Central memory CD8-positive, alpha-beta T cell (primary cell): ENCODE measurements around the gene CHL1.
"Not testable (repeated sequence)": the region's sequence is repeated elsewhere in the genome, so short reads cannot be mapped to it uniquely, and the experiment has no call there.

ENCODE experiments used
- ATAC-seq: fragments of 150-1000 bp; cut with Tn5 transposase; replicated peaks from 2 replicates; pipeline ENCODE4 v1.10.0; 2022; ENCODE audit warnings: mild to moderate bottlenecking, moderate FRiP score, moderate number of reproducible peaks; ENCODE audit not compliant: poor library complexity, severe bottlenecking; ENCODE audit errors: extremely low read depth
- DNase-seq, 2 donors: peaks; one replicate each; pipeline ENCODE4 v3.0.0; 2021; ENCODE audit warnings: low spot score in 2 of 2
- H3K27ac Mint-ChIP-seq: one replicate; pipeline ENCODE4 v1.8.0; 2022; ENCODE audit warnings: low read depth, mild to moderate bottlenecking, moderate library complexity, mixed read lengths
- H3K27me3 Mint-ChIP-seq: one replicate; pipeline ENCODE4 v1.8.0; 2022; ENCODE audit warnings: mixed read lengths
- H3K36me3 Mint-ChIP-seq: one replicate; pipeline ENCODE4 v1.8.0; 2022; ENCODE audit warnings: mild to moderate bottlenecking, moderate library complexity, mixed read lengths; ENCODE audit not compliant: insufficient read depth
- H3K4me1 Mint-ChIP-seq: one replicate; pipeline ENCODE4 v1.8.0; 2022; ENCODE audit warnings: mixed read lengths
- H3K4me3 Mint-ChIP-seq: one replicate; pipeline ENCODE4 v1.8.0; 2022; ENCODE audit warnings: mild to moderate bottlenecking, moderate library complexity, mixed read lengths
- H3K9me3 Mint-ChIP-seq: one replicate; pipeline ENCODE4 v1.8.0; 2022; ENCODE audit warnings: mixed read lengths

The CHL1 gene

GRCh38 chr3:362681-363338, 166.2 kb downstream of the CHL1 start:
- Mint-ChIP-seq H3K27ac (no peak overlapping the region), H3K4me1 (no peaks in the 10 kb centered on the region), H3K9me3 (peaks cover 6% of the 10 kb centered on the region), H3K27me3 (no peaks in the 10 kb centered on the region), H3K36me3 (no peaks in the 10 kb centered on the region), H3K4me3 (no peak overlapping the region)
- ATAC-seq (no peak), DNase-seq (no peak)

- no peaks in the 10 kb centered on the region for H3K36me3 Mint-ChIP-seq
- peaks cover 6% of the 10 kb centered on the region for H3K9me3 Mint-ChIP-seq
- no peak for ATAC-seq
- H3K27me3 Mint-ChIP-seq = no peaks in the 10 kb centered on the region
- H3K27ac Mint-ChIP-seq = no peak overlapping the region
- no peaks in the 10 kb centered on the region for H3K4me1 Mint-ChIP-seq
- H3K4me3 Mint-ChIP-seq = no peak overlapping the region
- DNase-seq = no peak
These were observed 167.7 kb downstream of the CHL1 start for GRCh38 chr3:364287-364686.

- ATAC-seq (no peak), DNase-seq (no peak)
- H3K4me1 Mint-ChIP-seq = no peaks in the 10 kb centered on the region
- peaks cover 7% of the 10 kb centered on the region for H3K9me3 Mint-ChIP-seq
- H3K27me3 Mint-ChIP-seq = no peaks in the 10 kb centered on the region
- H3K36me3 Mint-ChIP-seq = no peaks in the 10 kb centered on the region
- no peak overlapping the region for H3K4me3 Mint-ChIP-seq
- no peak overlapping the region for H3K27ac Mint-ChIP-seq
These were observed 168.7 kb downstream of the CHL1 start for GRCh38 chr3:365268-365667.

- H3K36me3 Mint-ChIP-seq, DNase-seq, H3K27ac Mint-ChIP-seq, H3K27me3 Mint-ChIP-seq, H3K4me1 Mint-ChIP-seq, ATAC-seq, H3K4me3 Mint-ChIP-seq: not testable (repeated sequence)
- peaks cover 14% of the 10 kb centered on the region for H3K9me3 Mint-ChIP-seq
These were observed 169.7 kb downstream of the CHL1 start for GRCh38 chr3:366253-366652.

GRCh38 chr3:373193-373779, 176.7 kb downstream of the CHL1 start:
- no peak overlapping the region for H3K4me3 Mint-ChIP-seq
- H3K36me3 Mint-ChIP-seq = no peaks in the 10 kb centered on the region
- H3K27me3 Mint-ChIP-seq = no peaks in the 10 kb centered on the region
- no peak for ATAC-seq
- peaks cover 33% of the 10 kb centered on the region for H3K9me3 Mint-ChIP-seq
- no peaks in the 10 kb centered on the region for H3K4me1 Mint-ChIP-seq
- no peak for DNase-seq
- no peak overlapping the region for H3K27ac Mint-ChIP-seq

- DNase-seq (no peak), ATAC-seq (no peak)
- Mint-ChIP-seq H3K9me3 (peaks cover 33% of the 10 kb centered on the region), H3K36me3 (no peaks in the 10 kb centered on the region), H3K27ac (no peak overlapping the region), H3K4me1 (no peaks in the 10 kb centered on the region), H3K27me3 (no peaks in the 10 kb centered on the region), H3K4me3 (no peak overlapping the region)
These were observed 177.9 kb downstream of the CHL1 start for GRCh38 chr3:374459-374858.

GRCh38 chr3:377158-377561, 180.6 kb downstream of the CHL1 start:
- no peak for DNase-seq
- Mint-ChIP-seq H3K4me1 (no peaks in the 10 kb centered on the region), H3K27me3 (no peaks in the 10 kb centered on the region), H3K9me3 (peaks cover 19% of the 10 kb centered on the region), H3K27ac (no peak overlapping the region), H3K36me3 (no peaks in the 10 kb centered on the region), H3K4me3 (no peak overlapping the region)
- no peak for ATAC-seq

- Mint-ChIP-seq H3K27me3 (no peaks in the 10 kb centered on the region), H3K36me3 (no peaks in the 10 kb centered on the region), H3K4me3 (no peak overlapping the region), H3K27ac (no peak overlapping the region), H3K4me1 (no peaks in the 10 kb centered on the region), H3K9me3 (peaks cover 7% of the 10 kb centered on the region)
- DNase-seq (no peak), ATAC-seq (no peak)
These were observed 184.2 kb downstream of the CHL1 start for GRCh38 chr3:380801-381200.

GRCh38 chr3:385151-385550, 188.6 kb downstream of the CHL1 start:
- no peak overlapping the region for H3K27ac Mint-ChIP-seq

GRCh38 chr3:394775-395174, 198.2 kb downstream of the CHL1 start:
- ATAC-seq = no peak
- H3K27ac Mint-ChIP-seq = no peak overlapping the region
- DNase-seq = no peak
- H3K4me1 Mint-ChIP-seq = no peaks in the 10 kb centered on the region
- H3K4me3 Mint-ChIP-seq = no peak overlapping the region
- peaks cover 6% of the 10 kb centered on the region for H3K9me3 Mint-ChIP-seq
- H3K27me3 Mint-ChIP-seq = no peaks in the 10 kb centered on the region
- H3K36me3 Mint-ChIP-seq = no peaks in the 10 kb centered on the region

More at GRCh38 chr3:385151-385550, 188.6 kb downstream of the CHL1 start:
- Mint-ChIP-seq H3K27me3 (no peaks in the 10 kb centered on the region), H3K36me3 (no peaks in the 10 kb centered on the region), H3K4me1 (no peaks in the 10 kb centered on the region), H3K9me3 (peaks cover 9% of the 10 kb centered on the region), H3K4me3 (no peak overlapping the region)
- no peak for ATAC-seq
- DNase-seq = no peak

GRCh38 chr3:396293-396692, 199.7 kb downstream of the CHL1 start:
- ATAC-seq = no peak
- no peaks in the 10 kb centered on the region for H3K36me3 Mint-ChIP-seq

GRCh38 chr3:399647-400046, 203.1 kb downstream of the CHL1 start:
- Mint-ChIP-seq H3K4me3 (no peak overlapping the region), H3K27me3 (no peaks in the 10 kb centered on the region), H3K9me3 (peaks cover 5% of the 10 kb centered on the region), H3K27ac (no peak overlapping the region), H3K4me1 (no peaks in the 10 kb centered on the region), H3K36me3 (no peaks in the 10 kb centered on the region)
- DNase-seq (no peak), ATAC-seq (no peak)

More at GRCh38 chr3:396293-396692, 199.7 kb downstream of the CHL1 start:
- no peak for DNase-seq
- peaks cover 6% of the 10 kb centered on the region for H3K9me3 Mint-ChIP-seq
- no peak overlapping the region for H3K4me3 Mint-ChIP-seq
- H3K4me1 Mint-ChIP-seq = no peaks in the 10 kb centered on the region
- no peak overlapping the region for H3K27ac Mint-ChIP-seq
- no peaks in the 10 kb centered on the region for H3K27me3 Mint-ChIP-seq

GRCh38 chr3:403826-404225, 207.3 kb downstream of the CHL1 start:
- H3K27ac Mint-ChIP-seq = no peak overlapping the region
- H3K4me1 Mint-ChIP-seq = no peaks in the 10 kb centered on the region
- H3K27me3 Mint-ChIP-seq = no peaks in the 10 kb centered on the region
- peaks cover 11% of the 10 kb centered on the region for H3K9me3 Mint-ChIP-seq
- no peak overlapping the region for H3K4me3 Mint-ChIP-seq
- ATAC-seq = no peak
- no peaks in the 10 kb centered on the region for H3K36me3 Mint-ChIP-seq
- no peak for DNase-seq
